OCI-M2 (cell line): Measurements from ENCODE around the gene SNRPD2.
"Not testable (repeated sequence)": the region's sequence is repeated elsewhere in the genome, so short reads cannot be mapped to it uniquely, and the experiment has no call there.

Source experiments
- DNase-seq: peaks from one replicate; lab custom pipeline; 2025; ENCODE audit not compliant: unreplicated experiment; lab: John Stamatoyannopoulos, UW

The SNRPD2 gene

GRCh38 chr19:45691516-45692186 is at the start of gene SNRPD2:
TSS of gene SNRPD2 (minus strand) at chr19:45691953. CDS start at chr19:45691888, 65 bp downstream.
- peak; percentile 99 for DNase-seq

GRCh38 chr19:45739498-45740439 is 48.0 kb upstream of the SNRPD2 start:
- no peak for DNase-seq

- no peak for DNase-seq
Measured at GRCh38 chr19:45733160-45733810, 41.5 kb upstream of the SNRPD2 start, which contains the start of gene MEIOSIN. TSS of gene MEIOSIN (plus strand) at chr19:45733439. CDS start at chr19:45735377, 1,938 bp downstream.

GRCh38 chr19:45730368-45731288 is 38.9 kb upstream of the SNRPD2 start, which contains the start of gene FBXO46:
TSS of gene FBXO46 (minus strand) at chr19:45730896. CDS start at chr19:45713495, 17,401 bp downstream.
- DNase-seq: peak; percentile 88

- no peak for DNase-seq
Measured at GRCh38 chr19:45729800-45730290, 38.1 kb upstream of the SNRPD2 start.

GRCh38 chr19:45728683-45729082 is 36.9 kb upstream of the SNRPD2 start:
- DNase-seq: not testable (repeated sequence)

GRCh38 chr19:45720065-45720464 is 28.3 kb upstream of the SNRPD2 start:
- DNase-seq: not testable (repeated sequence)

GRCh38 chr19:45717983-45718650 is 26.4 kb upstream of the SNRPD2 start:
- DNase-seq: no peak

GRCh38 chr19:45717131-45717982 is 25.6 kb upstream of the SNRPD2 start:
- DNase-seq: peak; percentile 96

GRCh38 chr19:45716359-45717130 is 24.8 kb upstream of the SNRPD2 start:
- DNase-seq: no peak

GRCh38 chr19:45715139-45715538 is 23.4 kb upstream of the SNRPD2 start:
- DNase-seq: no peak

- no peak for DNase-seq
Measured at GRCh38 chr19:45713141-45713540, 21.4 kb upstream of the SNRPD2 start.

GRCh38 chr19:45712699-45713067 is 20.9 kb upstream of the SNRPD2 start:
- no peak for DNase-seq

- DNase-seq: no peak
Measured at GRCh38 chr19:45711851-45712698, 20.3 kb upstream of the SNRPD2 start.

GRCh38 chr19:45710356-45711130 is 18.8 kb upstream of the SNRPD2 start:
- no peak for DNase-seq

- no peak for DNase-seq
Measured at GRCh38 chr19:45705710-45706415, 14.1 kb upstream of the SNRPD2 start.
